Subcutaneous adipose tissue (tissue), 4 donors: ENCODE data around the gene GPR152. TPM values are rescaled to one million over a fixed set of nuclear protein-coding genes. Genes with fewer than 3 reads are reported as not detected.

Experiments
- CTCF ChIP-seq: fragments of 450-650 bp; IDR thresholded peaks from one replicate; pipeline ENCODE4 v1.5.1; 2016; ENCODE audit warnings: low read depth, mild to moderate bottlenecking, control low read depth, antibody characterized with exemption, moderate library complexity
- total RNA-seq, 4 donors: library from RNA; depleted of rRNA; stranded (reverse); fragments of >200 nt; gene quantifications; one replicate each; pipeline ENCODE4 v1.1.0, GENCODE V29; 2016

GPR152 gene
- total RNA-seq, 4 donors from 2014 or later: not detected

- TF ChIP-seq CTCF: no peak
Observed at GRCh38 chr11:67442504-67443404, 9.8 kb downstream of the GPR152 start.

DNA sequence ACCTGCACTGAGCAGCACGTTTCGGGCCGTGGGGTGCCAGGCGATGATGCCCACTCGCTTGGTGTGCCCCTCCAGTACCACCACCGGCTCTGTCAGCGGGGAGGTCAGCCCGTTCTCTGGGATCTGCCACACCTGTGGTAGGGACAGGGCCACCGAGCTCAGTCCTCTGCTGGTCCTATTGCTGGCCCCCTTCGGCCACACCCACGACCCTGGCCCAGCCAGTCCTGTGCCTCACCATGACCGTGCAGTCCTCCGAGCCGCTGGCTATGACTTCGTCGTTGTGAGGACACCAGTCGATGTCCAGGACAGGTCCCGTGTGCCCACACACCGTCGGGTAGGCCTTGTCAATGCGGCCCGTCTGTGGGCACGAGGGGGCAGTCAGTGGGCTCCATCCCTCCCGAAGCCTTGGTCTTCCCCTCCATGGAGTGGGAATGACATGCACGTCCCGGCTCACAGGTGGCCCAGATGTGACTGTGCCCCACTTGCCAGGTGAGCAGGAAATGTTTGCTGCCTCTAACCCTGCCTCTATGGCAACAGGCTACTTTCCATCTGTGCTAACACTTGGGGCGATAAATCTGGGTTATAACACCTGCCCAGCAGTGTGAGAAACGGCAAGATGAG is 10.7 kb downstream of the GPR152 start:
- TF ChIP-seq CTCF: no peak

GRCh38 chr11:67441098-67441563 is 11.4 kb downstream of the GPR152 start:
- no peak for TF ChIP-seq CTCF

GRCh38 chr11:67440229-67441097 is 12.1 kb downstream of the GPR152 start:
- no peak for TF ChIP-seq CTCF

DNA sequence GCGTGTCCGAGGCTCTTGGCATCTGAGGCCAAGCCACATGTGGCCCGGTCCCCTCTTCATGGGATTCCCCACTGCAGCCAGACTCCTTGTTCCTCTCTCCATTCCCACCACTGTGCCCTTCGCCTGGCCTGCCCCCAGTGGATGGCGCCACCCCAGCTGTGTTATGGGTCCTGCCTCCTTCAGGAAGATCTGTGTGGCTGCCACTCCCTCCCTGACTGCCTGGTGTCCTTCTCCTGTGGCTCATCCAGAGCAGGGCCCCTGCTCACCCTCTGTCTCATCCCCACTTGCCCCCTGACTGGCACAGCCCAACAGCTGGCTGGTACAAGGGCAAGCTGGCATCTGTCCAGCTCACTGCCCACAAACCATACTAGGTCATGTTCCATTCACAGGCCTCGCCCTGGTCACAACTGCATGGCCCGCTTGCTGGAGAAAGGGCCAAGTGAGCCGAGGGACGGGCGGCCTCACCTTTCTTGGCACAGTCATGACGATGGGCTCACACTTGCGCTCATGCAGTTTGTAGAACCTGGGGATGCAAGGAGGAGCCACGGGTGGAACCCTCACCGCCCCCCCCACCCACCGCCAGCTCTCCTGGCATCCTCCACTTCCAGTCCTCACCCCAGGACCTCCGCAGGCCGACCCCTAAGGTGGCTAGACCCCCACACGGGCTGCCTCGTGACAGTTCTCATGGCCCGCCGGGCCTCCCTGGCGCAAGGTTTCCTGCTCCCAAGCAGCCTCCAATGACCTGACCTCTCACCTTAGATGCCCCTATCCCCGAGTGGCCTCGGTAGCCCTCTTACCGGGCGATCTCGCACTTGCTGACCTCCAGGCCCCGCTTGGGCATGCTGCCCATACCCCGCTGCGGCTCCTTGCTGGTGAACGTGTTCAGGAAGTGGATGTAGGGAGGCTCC is 13.0 kb downstream of the GPR152 start:
- TF ChIP-seq CTCF: no peak

DNA sequence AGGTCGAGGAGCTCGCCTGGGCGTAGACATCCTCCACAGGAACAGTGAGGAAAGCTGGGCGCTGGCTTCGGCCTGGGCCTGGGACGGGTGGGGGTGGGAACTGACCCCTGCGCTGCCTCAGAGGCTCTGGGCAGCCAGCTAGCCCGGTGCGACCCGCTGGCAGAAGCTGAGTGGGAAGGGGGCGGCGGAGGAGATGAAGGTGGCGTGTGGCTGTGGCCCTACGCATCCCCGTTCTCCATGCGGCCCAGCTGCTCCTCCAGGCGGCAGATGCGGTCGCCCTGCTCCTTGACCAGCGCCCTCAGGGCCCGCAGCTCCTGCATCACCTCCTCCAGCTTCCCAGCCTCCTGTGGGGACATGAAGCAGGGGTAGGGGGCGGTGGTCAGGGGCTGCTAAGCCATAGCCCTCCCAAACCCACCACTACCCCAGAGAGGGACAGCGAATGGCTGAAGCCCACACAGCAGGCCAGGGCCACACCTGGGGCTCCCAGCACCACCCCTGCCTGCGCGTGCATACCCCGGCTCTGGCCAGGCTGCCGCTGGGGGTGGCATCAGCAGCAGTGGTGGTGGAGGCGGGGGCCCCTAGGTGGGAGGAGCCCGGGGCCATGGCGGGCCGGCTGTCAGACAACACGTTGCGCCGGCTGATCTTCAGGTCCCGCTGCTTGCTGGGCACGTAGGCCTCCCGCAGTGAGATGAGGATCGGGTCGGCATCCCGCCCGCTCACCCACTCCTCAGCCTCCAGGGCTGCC is 14.2 kb downstream of the GPR152 start:
- TF ChIP-seq CTCF: no peak
